Sigmoid colon (tissue), 7 donors: ENCODE measurements around the gene TACC2. TPM values are rescaled to one million over a fixed set of nuclear protein-coding genes. Genes with fewer than 3 reads are reported as not detected.

Experiments used
- DNase-seq: peaks from one replicate; pipeline ENCODE4 v3.0.0-alpha.2; 2019
- H3K27ac ChIP-seq, 4 donors: fragments of 200-600 bp; sonication (generic); one replicate each; pipeline ENCODE4 v1.5.1; 2016 to 2019; ENCODE audit warnings: mild to moderate bottlenecking in 1 of 4
- H3K27me3 ChIP-seq, 3 donors: fragments of 200-600 bp; sonication (generic); one replicate each; pipeline ENCODE4 v1.5.1; 2019; ENCODE audit warnings: mild to moderate bottlenecking in 1 of 3
- H3K36me3 ChIP-seq, 4 donors: fragments of 200-600 bp; sonication (generic); one replicate each; pipeline ENCODE4 v1.5.1; 2016 to 2019
- H3K4me1 ChIP-seq, 4 donors: fragments of 200-600 bp; sonication (generic); one replicate each; pipeline ENCODE4 v1.5.1; 2017 to 2019
- H3K4me3 ChIP-seq, 4 donors: fragments of 200-600 bp; sonication (generic); one replicate each; pipeline ENCODE4 v1.5.1; 2017 to 2019; ENCODE audit warnings: mild to moderate bottlenecking in 2 of 4, moderate library complexity in 1 of 4
- H3K9me3 ChIP-seq, 4 donors: fragments of 200-600 bp in 3 of 4; sonication (generic) in 3 of 4; one replicate each; pipeline versions ENCODE4 v1.5.1 to v1.6.1; 2013 to 2019
- CTCF ChIP-seq, 4 experiments: fragments of 450-650 bp in 3 of 4; fragments of 200-600 bp in 1 of 4; IDR thresholded peaks; one replicate each; pipeline ENCODE4 v1.5.1; 2016 to 2019; ENCODE audit warnings: antibody characterized with exemption in 4 of 4, mild to moderate bottlenecking in 3 of 4, moderate library complexity in 2 of 4
- EP300 ChIP-seq, 4 donors: sonication (generic); formaldehyde crosslinking; IDR thresholded peaks; one replicate each; pipeline ENCODE4 v1.6.1; 2017; ENCODE audit warnings: antibody characterized with exemption in 4 of 4
- POLR2A ChIP-seq, 2 donors: fragments of 450-650 bp; IDR thresholded peaks; one replicate each; pipeline ENCODE4 v1.6.1; 2016; ENCODE audit warnings: antibody characterized with exemption in 2 of 2, mild to moderate bottlenecking in 2 of 2, moderate library complexity in 2 of 2
- POLR2AphosphoS5 ChIP-seq, 4 donors: sonication (generic); formaldehyde crosslinking; IDR thresholded peaks; one replicate each; pipeline ENCODE4 v1.6.1; 2017; ENCODE audit warnings: antibody characterized with exemption in 4 of 4
- WGBS, 2 donors: extraction: QIAGEN DNeasy Blood & Tissue Kit; methylation state at CpG; one replicate each; pipeline ENCODE4 v1.1.7; 2013; 5-methylcytosine and 5-hydroxymethylcytosine counted together
- intact Hi-C: fragments of 100-400 bp; cut with DNase I; formaldehyde crosslinking; loops from one replicate; pipeline ENCODE4 v1.15.1; 2023
- polyA plus RNA-seq, 3 donors: library from polyadenylated mRNA; stranded (reverse); fragments of 200-250 nt; gene quantifications; one replicate each; pipeline ENCODE4 v1.2.3, GENCODE V29; 2013
- total RNA-seq, 4 donors: library from RNA; depleted of rRNA; stranded (reverse); fragments of >200 nt; gene quantifications; one replicate each; pipeline ENCODE4 v1.1.0, GENCODE V29; 2016
- donor health status: healthy with polysubstance abuse.
- donor health status: Bipolar disorder and iron deficiency.
- donor health status: healthy.

The TACC2 gene
- total and polyA plus RNA-seq, 7 donors, result 43.7 to 173 (median 71.0) TPM

DNA sequence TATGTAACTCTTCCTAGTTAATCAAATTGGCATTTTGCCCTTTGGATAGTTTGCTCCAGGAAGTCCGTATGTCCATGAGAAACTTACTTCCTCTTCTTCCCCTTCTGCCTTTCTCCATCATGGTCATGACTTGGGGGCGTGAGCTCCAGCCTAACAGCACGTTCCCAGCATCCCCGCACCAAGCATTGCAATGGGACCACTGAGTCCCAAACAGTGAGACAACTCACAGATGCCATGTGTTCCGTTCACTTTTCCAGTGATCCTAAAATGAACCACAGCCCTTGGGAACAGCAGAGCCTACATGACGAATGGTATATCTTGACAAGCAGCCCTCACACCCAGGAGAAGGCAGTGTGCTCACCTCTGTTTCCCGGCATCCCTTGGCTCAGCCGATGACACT, 292.8 kb downstream of the TACC2 start:
- DNase-seq, result no peak

DNA sequence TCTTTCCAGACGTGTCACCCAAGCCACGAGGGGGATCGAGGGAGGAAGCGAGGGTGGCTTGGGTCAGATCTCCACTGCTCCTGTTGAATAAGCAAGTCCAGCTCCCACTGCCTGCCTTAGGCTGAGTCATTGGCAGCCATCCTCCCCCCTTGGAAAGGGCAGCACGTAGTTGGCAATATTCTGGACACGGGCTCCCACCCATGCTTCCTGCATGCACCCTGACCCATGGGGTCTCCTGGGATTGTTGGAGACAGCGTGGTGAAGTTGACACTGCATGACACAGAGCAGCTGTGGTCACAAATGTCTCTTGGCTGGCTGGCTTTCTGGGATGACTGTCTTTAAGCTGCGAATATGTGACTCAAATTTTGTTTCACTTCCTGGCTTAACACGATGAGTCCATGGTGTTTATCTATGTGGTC, 293.3 kb downstream of the TACC2 start:
- TF ChIP-seq POLR2A (IDR thresholded peaks at IDR 0.05) (no peak), POLR2AphosphoS5 (IDR thresholded peaks at IDR 0.05) (no peak), CTCF (IDR thresholded peaks at IDR 0.05) (no peak), EP300 (IDR thresholded peaks at IDR 0.05) (no peak)
- peak; percentile 63 for DNase-seq
- H3K4me1 ChIP-seq, result peaks cover 0 to 21% (median 14%) of the 10 kb centered on the region in 4 donors
- H3K4me3 ChIP-seq, result no peak overlapping the region
- intact Hi-C loops, result no loop called here
- no peaks in the 10 kb centered on the region for H3K27me3 ChIP-seq
- no peak overlapping the region for H3K27ac ChIP-seq
- no peaks in the 10 kb centered on the region for H3K9me3 ChIP-seq
- no peaks in the 10 kb centered on the region for H3K36me3 ChIP-seq
- WGBS, 2 donors, result 79 to 84% methylated on average over 9 of the region's 9 CpGs

More for the DNA sequence above, 292.8 kb downstream of the TACC2 start:
- 82 to 83% methylated on average over 8 of the region's 8 CpGs for WGBS, 2 donors
- Histone ChIP-seq H3K4me3 (no peak overlapping the region), H3K36me3 (no peaks in the 10 kb centered on the region), H3K27me3 (no peaks in the 10 kb centered on the region), H3K4me1 (peaks cover 0 to 16% (median 8%) of the 10 kb centered on the region in 4 donors), H3K9me3 (no peaks in the 10 kb centered on the region), H3K27ac (no peak overlapping the region)
- TF ChIP-seq EP300 (IDR thresholded peaks at IDR 0.05), result no peak
- no peak for TF ChIP-seq CTCF (IDR thresholded peaks at IDR 0.05)
- no peak for TF ChIP-seq POLR2A (IDR thresholded peaks at IDR 0.05)
- TF ChIP-seq POLR2AphosphoS5 (IDR thresholded peaks at IDR 0.05), result peak in 1 of 4 donors; percentile 5
- intact Hi-C loops, result no loop called here

DNA sequence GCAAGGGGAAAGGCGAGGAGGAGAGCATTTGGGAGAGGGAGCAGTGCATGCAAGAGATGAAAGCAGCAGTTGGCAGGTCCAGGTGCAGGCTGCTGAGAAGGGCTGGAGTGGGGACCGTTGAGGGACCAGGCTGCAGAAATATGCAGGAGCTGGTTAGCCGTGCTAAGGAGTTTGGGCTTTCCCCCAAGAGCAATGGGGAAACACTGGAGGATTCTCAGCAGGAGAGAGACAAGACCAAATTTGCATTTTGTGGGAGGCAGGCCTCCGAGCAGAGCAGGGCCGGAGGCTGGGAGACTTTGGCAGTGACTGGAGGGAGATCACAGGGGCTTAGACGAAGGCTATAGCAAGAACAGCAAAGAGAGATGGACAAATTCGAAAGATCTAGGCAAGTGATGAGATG, 293.9 kb downstream of the TACC2 start:
- no peak for TF ChIP-seq CTCF (IDR thresholded peaks at IDR 0.05)
- no peak for TF ChIP-seq POLR2AphosphoS5 (IDR thresholded peaks at IDR 0.05)
- Histone ChIP-seq H3K36me3 (no peaks in the 10 kb centered on the region), H3K4me3 (no peak overlapping the region), H3K27me3 (no peaks in the 10 kb centered on the region), H3K27ac (no peak overlapping the region), H3K9me3 (no peaks in the 10 kb centered on the region), H3K4me1 (peaks cover 0 to 26% (median 20%) of the 10 kb centered on the region in 4 donors)
- intact Hi-C loops, result no loop called here
- WGBS, 2 donors, result 70 to 84% methylated on average over 7 of the region's 7 CpGs
- DNase-seq, result peak; percentile 2

DNA sequence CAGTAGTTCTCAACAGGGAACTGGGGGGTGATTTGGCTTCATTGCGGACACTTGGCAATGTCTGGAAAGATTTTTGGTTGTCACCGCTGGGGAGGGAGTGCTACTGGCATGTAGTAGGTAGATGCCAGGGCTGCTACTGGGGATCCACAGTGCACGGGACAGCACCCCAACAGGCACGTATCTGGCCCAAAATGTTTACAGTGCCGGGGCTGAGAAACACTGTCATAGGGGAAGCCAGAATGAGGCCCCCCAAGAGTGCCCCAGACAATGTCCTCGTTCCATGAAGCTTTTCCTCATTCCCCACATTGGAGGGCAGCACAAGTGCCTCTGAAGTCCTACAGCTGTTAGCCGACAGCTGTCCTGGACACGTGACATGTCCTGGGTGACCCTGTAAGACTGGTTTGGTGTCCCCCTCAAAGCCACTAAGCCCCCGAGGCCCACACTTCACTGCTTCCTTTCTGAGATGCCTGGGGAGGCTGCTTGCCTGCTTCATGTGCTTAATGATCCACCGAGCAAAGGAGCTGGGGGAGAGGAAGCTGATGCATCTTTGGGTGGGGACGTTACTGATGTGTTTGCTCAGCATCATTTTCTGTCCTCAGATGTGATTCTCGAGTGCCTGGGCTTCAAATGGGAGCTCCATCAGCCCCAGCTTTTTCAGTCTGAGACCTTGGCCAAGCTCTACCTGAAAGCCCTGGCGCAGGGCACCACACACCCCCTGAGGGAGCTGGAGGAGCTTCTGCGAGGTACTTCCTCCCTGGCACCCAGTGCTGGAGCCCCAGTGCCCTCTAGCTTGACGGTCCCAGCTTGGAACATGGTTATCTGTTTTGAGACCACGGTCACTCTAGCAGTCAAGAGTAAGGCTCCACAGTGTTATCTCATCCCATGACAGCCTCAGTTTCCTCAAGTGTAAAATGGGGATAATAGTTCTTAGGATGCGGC, 296.8 kb downstream of the TACC2 start:
- H3K9me3 ChIP-seq, result no peaks in the 10 kb centered on the region
- WGBS, 2 donors, result 79 to 82% methylated on average over 17 of the region's 17 CpGs
- DNase-seq, result peak; percentile 55
- no peak for TF ChIP-seq POLR2A (IDR thresholded peaks at IDR 0.05)
- no peak for TF ChIP-seq POLR2AphosphoS5 (IDR thresholded peaks at IDR 0.05)
- TF ChIP-seq EP300 (IDR thresholded peaks at IDR 0.05), result no peak
- TF ChIP-seq CTCF (IDR thresholded peaks at IDR 0.05), result no peak
- H3K4me3 ChIP-seq, result no peak overlapping the region
- H3K27ac ChIP-seq, result peak overlapping the region in 1 of 4 donors; percentile 59
- H3K36me3 ChIP-seq, result no peaks in the 10 kb centered on the region
- H3K27me3 ChIP-seq, result no peaks in the 10 kb centered on the region
- intact Hi-C loops, result no loop called here
- H3K4me1 ChIP-seq, result peaks cover 0 to 36% (median 29%) of the 10 kb centered on the region in 4 donors
